WTC11 (cell line): Measurements from ENCODE around the gene PIWIL1. TPM values are rescaled to one million over a fixed set of nuclear protein-coding genes. Genes with fewer than 3 reads are reported as not detected.

ENCODE experiments used
- ATAC-seq: fragments of 200-7000 bp; cut with Tn5 transposase; 2 replicates; pipeline ENCODE4 v1.10.0; 2021; ENCODE audit warnings: mild to moderate bottlenecking, moderate library complexity
- CTCF ChIA-PET: fragments of 300-600 bp; sonication (Branson Sonifier 250); formaldehyde crosslinking; loops from one replicate; lab custom pipeline; 2021; ENCODE audit warnings: antibody characterized with exemption; lab: Charles Lee
- POLR2A ChIA-PET: fragments of 350-600 bp; sonication (Branson Sonifier 250); formaldehyde crosslinking; loops from one replicate; lab custom pipeline; 2021; ENCODE audit warnings: antibody characterized with exemption; lab: Charles Lee
- DNase-seq: peaks from one replicate; pipeline ENCODE4 v3.0.0; 2021; ENCODE audit warnings: low spot score
- H3K27ac Mint-ChIP-seq: 2 replicates; pipeline ENCODE4 v1.8.0; 2021; ENCODE audit warnings: mixed read lengths
- H3K27me3 Mint-ChIP-seq: 2 replicates; pipeline ENCODE4 v1.8.0; 2021; ENCODE audit warnings: low read depth, mild to moderate bottlenecking, moderate library complexity, mixed read lengths
- H3K36me3 Mint-ChIP-seq: 2 replicates; pipeline ENCODE4 v1.8.0; 2021; ENCODE audit warnings: mixed read lengths
- H3K4me1 Mint-ChIP-seq: 2 replicates; pipeline ENCODE4 v1.8.0; 2022; ENCODE audit warnings: mixed read lengths
- H3K4me3 Mint-ChIP-seq: 2 replicates; pipeline ENCODE4 v1.8.0; 2021; ENCODE audit warnings: mild to moderate bottlenecking, moderate library complexity, mixed read lengths
- H3K9me3 Mint-ChIP-seq: 2 replicates; pipeline ENCODE4 v1.8.0; 2021; ENCODE audit warnings: mixed read lengths
- CREB1 ChIP-seq: sonication (generic); formaldehyde crosslinking; IDR thresholded peaks from 2 replicates; pipeline ENCODE4 v1.8.0; 2023; ENCODE audit warnings: mild to moderate bottlenecking, missing genetic modification reagents
- ELF4 ChIP-seq: sonication (generic); formaldehyde crosslinking; IDR thresholded peaks from 2 replicates; pipeline ENCODE4 v1.8.1; 2022; ENCODE audit warnings: low read depth, mild to moderate bottlenecking, moderate library complexity, missing genetic modification reagents
- IRF2 ChIP-seq: sonication (generic); formaldehyde crosslinking; IDR thresholded peaks from 2 replicates; pipeline ENCODE4 v1.8.0; 2022; ENCODE audit warnings: low read depth, missing genetic modification reagents, borderline replicate concordance
- NFE2L1 ChIP-seq: sonication (generic); formaldehyde crosslinking; IDR thresholded peaks from 2 replicates; pipeline ENCODE4 v1.8.1; 2023; ENCODE audit warnings: missing genetic modification reagents
- SMAD3 ChIP-seq: sonication (generic); formaldehyde crosslinking; IDR thresholded peaks from 2 replicates; pipeline ENCODE4 v1.8.0; 2022; ENCODE audit warnings: missing genetic modification reagents, mild to moderate bottlenecking, borderline replicate concordance
- SP1 ChIP-seq: sonication (generic); formaldehyde crosslinking; conservative IDR thresholded peaks from 2 replicates; pipeline ENCODE4 v1.8.1; 2022; ENCODE audit warnings: missing genetic modification reagents
- TCF7 ChIP-seq: sonication (generic); formaldehyde crosslinking; IDR thresholded peaks from 2 replicates; pipeline ENCODE4 v1.8.0; 2022; ENCODE audit warnings: mild to moderate bottlenecking, low read depth, missing genetic modification reagents, moderate library complexity
- TEAD4 ChIP-seq: sonication (generic); formaldehyde crosslinking; IDR thresholded peaks from 2 replicates; pipeline ENCODE4 v1.8.0; 2022; ENCODE audit warnings: mild to moderate bottlenecking, missing genetic modification reagents
- total RNA-seq: library from RNA; stranded (reverse); gene quantifications from 3 replicates; pipeline ENCODE4 v1.2.3, GENCODE V29; 2021
- TF ChIP-seq, protein P1 (sequence below): fragments of 250-450 bp; sonication (Bioruptor Pico); IDR thresholded peaks from 2 replicates; pipeline ENCODE4 v1.9.0; 2021; ENCODE audit warnings: mild to moderate bottlenecking, borderline replicate concordance
- TF ChIP-seq, protein P2 (sequence below): sonication (generic); formaldehyde crosslinking; IDR thresholded peaks from 2 replicates; pipeline ENCODE4 v1.8.1; 2023; ENCODE audit warnings: mild to moderate bottlenecking, missing genetic modification reagents, borderline replicate concordance
- TF ChIP-seq, protein P3 (sequence below): fragments of 250-450 bp; sonication (Bioruptor Pico); IDR thresholded peaks from 2 replicates; pipeline ENCODE4 v1.9.0; 2021; ENCODE audit warnings: mild to moderate bottlenecking
- TF ChIP-seq, protein P4 (sequence below): sonication (generic); formaldehyde crosslinking; IDR thresholded peaks from 2 replicates; pipeline ENCODE4 v1.8.1; 2022; ENCODE audit warnings: low read depth, mild to moderate bottlenecking, moderate library complexity, missing genetic modification reagents, borderline replicate concordance
- TF ChIP-seq, protein P5 (sequence below): sonication (generic); formaldehyde crosslinking; IDR thresholded peaks from 2 replicates; pipeline ENCODE4 v1.8.0; 2022; ENCODE audit warnings: mild to moderate bottlenecking, missing genetic modification reagents
- TF ChIP-seq, protein P6 (sequence below): fragments of 250-450 bp; sonication (Bioruptor Pico); IDR thresholded peaks from 2 replicates; pipeline ENCODE4 v1.9.0; 2021; ENCODE audit warnings: mild to moderate bottlenecking

PIWIL1 gene
- total RNA-seq, 1 experiment from 2014 or later: not detected

DNA sequence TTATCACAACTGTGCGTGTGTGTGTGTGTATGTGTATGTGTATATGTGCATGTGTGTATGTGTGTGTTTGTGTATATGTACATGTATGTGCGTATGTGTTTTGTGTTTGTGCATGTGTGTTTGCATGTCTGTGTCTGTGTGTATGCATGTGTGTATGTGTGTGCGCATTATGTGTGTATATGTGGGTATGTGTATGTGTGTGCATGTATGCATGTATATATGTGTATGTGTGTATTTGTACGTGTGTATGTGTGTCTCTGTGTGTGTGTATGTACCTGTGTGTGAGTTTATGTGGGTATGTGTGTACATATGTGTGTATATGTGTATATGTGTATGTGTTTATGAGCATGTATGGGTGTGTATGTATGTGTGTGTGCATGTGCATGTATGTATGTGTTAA is 37.6 kb upstream of the PIWIL1 start (continued):
- TF ChIP-seq, protein P1, sequence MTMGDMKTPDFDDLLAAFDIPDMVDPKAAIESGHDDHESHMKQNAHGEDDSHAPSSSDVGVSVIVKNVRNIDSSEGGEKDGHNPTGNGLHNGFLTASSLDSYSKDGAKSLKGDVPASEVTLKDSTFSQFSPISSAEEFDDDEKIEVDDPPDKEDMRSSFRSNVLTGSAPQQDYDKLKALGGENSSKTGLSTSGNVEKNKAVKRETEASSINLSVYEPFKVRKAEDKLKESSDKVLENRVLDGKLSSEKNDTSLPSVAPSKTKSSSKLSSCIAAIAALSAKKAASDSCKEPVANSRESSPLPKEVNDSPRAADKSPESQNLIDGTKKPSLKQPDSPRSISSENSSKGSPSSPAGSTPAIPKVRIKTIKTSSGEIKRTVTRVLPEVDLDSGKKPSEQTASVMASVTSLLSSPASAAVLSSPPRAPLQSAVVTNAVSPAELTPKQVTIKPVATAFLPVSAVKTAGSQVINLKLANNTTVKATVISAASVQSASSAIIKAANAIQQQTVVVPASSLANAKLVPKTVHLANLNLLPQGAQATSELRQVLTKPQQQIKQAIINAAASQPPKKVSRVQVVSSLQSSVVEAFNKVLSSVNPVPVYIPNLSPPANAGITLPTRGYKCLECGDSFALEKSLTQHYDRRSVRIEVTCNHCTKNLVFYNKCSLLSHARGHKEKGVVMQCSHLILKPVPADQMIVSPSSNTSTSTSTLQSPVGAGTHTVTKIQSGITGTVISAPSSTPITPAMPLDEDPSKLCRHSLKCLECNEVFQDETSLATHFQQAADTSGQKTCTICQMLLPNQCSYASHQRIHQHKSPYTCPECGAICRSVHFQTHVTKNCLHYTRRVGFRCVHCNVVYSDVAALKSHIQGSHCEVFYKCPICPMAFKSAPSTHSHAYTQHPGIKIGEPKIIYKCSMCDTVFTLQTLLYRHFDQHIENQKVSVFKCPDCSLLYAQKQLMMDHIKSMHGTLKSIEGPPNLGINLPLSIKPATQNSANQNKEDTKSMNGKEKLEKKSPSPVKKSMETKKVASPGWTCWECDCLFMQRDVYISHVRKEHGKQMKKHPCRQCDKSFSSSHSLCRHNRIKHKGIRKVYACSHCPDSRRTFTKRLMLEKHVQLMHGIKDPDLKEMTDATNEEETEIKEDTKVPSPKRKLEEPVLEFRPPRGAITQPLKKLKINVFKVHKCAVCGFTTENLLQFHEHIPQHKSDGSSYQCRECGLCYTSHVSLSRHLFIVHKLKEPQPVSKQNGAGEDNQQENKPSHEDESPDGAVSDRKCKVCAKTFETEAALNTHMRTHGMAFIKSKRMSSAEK (CRISPR knock-in tag): no peak
- TF ChIP-seq SMAD3 (CRISPR knock-in tag): no peak

DNA sequence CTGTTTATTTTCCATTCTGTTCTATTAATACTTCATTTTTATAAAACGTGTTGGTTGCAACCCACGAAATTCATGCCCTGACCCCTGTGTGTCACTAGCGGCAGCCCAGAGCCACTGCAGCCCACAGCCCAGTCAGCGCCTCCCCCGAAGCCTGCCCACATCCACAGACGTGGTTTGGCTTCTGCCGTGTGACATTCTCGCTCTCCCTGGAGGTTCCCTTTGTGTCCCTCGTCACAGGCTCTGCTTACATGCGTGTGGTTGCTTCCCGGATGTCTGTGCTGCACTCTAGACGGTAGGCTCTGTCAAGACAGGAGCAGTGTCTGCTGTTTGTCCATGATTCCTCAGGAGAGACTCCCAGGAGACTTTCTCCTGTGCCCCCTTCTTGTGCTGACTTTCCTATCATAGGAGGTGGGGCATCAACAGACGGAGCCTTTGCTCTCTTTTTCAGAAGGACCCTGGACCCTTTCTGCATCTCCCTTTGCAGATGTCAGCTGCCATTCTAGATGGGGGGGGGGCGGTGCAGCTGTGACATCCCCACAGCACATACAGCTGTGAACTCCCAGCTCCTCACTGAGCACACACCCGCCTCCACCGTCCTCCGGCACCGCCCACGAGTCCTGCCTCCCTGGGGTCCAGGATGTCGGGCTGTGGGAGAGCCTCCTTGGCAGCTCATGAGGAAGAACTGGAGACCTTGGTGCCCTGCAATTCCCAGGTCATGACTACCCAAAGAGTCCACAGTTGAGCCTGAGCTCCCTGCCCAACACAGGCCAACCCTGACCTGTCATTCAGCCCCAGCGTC is 36.8 kb upstream of the PIWIL1 start:
- CTCF ChIA-PET: no interaction called here
- Mint-ChIP-seq H3K27me3 (peaks cover 18% of the 10 kb centered on the region), H3K9me3 (peaks cover 75% of the 10 kb centered on the region), H3K36me3 (peaks cover 58% of the 10 kb centered on the region), H3K27ac (no peak overlapping the region), H3K4me1 (no peaks in the 10 kb centered on the region), H3K4me3 (no peak overlapping the region)
- ATAC-seq (no peak), DNase-seq (no peak)
- POLR2A ChIA-PET: no interaction called here
- TF ChIP-seq TCF7 (CRISPR knock-in tag): no peak
- TF ChIP-seq ELF4 (CRISPR knock-in tag): no peak
- no peak for TF ChIP-seq IRF2 (CRISPR knock-in tag)
- TF ChIP-seq, protein P2, sequence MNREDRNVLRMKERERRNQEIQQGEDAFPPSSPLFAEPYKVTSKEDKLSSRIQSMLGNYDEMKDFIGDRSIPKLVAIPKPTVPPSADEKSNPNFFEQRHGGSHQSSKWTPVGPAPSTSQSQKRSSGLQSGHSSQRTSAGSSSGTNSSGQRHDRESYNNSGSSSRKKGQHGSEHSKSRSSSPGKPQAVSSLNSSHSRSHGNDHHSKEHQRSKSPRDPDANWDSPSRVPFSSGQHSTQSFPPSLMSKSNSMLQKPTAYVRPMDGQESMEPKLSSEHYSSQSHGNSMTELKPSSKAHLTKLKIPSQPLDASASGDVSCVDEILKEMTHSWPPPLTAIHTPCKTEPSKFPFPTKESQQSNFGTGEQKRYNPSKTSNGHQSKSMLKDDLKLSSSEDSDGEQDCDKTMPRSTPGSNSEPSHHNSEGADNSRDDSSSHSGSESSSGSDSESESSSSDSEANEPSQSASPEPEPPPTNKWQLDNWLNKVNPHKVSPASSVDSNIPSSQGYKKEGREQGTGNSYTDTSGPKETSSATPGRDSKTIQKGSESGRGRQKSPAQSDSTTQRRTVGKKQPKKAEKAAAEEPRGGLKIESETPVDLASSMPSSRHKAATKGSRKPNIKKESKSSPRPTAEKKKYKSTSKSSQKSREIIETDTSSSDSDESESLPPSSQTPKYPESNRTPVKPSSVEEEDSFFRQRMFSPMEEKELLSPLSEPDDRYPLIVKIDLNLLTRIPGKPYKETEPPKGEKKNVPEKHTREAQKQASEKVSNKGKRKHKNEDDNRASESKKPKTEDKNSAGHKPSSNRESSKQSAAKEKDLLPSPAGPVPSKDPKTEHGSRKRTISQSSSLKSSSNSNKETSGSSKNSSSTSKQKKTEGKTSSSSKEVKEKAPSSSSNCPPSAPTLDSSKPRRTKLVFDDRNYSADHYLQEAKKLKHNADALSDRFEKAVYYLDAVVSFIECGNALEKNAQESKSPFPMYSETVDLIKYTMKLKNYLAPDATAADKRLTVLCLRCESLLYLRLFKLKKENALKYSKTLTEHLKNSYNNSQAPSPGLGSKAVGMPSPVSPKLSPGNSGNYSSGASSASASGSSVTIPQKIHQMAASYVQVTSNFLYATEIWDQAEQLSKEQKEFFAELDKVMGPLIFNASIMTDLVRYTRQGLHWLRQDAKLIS: no peak
- TF ChIP-seq, protein P3, sequence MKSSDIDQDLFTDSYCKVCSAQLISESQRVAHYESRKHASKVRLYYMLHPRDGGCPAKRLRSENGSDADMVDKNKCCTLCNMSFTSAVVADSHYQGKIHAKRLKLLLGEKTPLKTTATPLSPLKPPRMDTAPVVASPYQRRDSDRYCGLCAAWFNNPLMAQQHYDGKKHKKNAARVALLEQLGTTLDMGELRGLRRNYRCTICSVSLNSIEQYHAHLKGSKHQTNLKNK (CRISPR knock-in tag): no peak
- TF ChIP-seq, protein P4, sequence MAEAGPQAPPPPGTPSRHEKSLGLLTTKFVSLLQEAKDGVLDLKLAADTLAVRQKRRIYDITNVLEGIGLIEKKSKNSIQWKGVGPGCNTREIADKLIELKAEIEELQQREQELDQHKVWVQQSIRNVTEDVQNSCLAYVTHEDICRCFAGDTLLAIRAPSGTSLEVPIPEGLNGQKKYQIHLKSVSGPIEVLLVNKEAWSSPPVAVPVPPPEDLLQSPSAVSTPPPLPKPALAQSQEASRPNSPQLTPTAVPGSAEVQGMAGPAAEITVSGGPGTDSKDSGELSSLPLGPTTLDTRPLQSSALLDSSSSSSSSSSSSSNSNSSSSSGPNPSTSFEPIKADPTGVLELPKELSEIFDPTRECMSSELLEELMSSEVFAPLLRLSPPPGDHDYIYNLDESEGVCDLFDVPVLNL (CRISPR knock-in tag): no peak
- TF ChIP-seq, protein P1 (CRISPR knock-in tag): no peak
- TF ChIP-seq, protein P5, sequence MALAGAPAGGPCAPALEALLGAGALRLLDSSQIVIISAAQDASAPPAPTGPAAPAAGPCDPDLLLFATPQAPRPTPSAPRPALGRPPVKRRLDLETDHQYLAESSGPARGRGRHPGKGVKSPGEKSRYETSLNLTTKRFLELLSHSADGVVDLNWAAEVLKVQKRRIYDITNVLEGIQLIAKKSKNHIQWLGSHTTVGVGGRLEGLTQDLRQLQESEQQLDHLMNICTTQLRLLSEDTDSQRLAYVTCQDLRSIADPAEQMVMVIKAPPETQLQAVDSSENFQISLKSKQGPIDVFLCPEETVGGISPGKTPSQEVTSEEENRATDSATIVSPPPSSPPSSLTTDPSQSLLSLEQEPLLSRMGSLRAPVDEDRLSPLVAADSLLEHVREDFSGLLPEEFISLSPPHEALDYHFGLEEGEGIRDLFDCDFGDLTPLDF: no peak
- TF ChIP-seq SP1 (CRISPR knock-in tag): no peak
- no peak for TF ChIP-seq NFE2L1 (CRISPR knock-in tag)
- TF ChIP-seq CREB1: no peak
- TF ChIP-seq, protein P6, sequence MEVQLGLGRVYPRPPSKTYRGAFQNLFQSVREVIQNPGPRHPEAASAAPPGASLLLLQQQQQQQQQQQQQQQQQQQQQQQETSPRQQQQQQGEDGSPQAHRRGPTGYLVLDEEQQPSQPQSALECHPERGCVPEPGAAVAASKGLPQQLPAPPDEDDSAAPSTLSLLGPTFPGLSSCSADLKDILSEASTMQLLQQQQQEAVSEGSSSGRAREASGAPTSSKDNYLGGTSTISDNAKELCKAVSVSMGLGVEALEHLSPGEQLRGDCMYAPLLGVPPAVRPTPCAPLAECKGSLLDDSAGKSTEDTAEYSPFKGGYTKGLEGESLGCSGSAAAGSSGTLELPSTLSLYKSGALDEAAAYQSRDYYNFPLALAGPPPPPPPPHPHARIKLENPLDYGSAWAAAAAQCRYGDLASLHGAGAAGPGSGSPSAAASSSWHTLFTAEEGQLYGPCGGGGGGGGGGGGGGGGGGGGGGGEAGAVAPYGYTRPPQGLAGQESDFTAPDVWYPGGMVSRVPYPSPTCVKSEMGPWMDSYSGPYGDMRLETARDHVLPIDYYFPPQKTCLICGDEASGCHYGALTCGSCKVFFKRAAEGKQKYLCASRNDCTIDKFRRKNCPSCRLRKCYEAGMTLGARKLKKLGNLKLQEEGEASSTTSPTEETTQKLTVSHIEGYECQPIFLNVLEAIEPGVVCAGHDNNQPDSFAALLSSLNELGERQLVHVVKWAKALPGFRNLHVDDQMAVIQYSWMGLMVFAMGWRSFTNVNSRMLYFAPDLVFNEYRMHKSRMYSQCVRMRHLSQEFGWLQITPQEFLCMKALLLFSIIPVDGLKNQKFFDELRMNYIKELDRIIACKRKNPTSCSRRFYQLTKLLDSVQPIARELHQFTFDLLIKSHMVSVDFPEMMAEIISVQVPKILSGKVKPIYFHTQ: no peak
- no peak for TF ChIP-seq TEAD4 (CRISPR knock-in tag)
